Activated CD4-positive, alpha-beta T cell treated with anti-CD3 and anti-CD28 coated beads, Interleukin-10, Interleukin-2, amounts not matched to agents 100 ng/mL and 50 ng/mL, durations not matched to agents 16 hours and 8 hours (primary cell): ENCODE results near the gene COL4A6.

Source experiments
- DNase-seq: peaks from one replicate; pipeline ENCODE4 v3.0.0-alpha.2; 2020

The COL4A6 gene

DNA sequence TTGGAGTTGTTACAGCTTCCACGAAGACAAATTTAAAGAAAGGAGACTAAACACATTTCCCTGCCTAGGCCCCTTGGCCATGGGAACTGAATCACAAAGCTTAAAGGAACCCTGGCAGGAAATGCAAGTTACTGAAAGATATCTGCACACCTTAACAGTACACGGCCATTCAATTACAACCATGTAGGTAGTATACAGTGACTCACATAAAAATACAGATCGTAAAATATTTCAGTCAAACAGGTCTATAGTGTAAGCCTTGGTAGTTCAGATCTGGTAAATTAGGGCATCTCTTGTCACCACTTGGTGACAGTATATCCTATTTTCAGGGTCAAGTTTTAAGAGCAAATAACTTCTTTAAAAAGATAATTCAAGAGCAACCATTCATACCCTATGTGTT, 234.7 kb downstream of the COL4A6 start:
- DNase-seq = no peak

DNA sequence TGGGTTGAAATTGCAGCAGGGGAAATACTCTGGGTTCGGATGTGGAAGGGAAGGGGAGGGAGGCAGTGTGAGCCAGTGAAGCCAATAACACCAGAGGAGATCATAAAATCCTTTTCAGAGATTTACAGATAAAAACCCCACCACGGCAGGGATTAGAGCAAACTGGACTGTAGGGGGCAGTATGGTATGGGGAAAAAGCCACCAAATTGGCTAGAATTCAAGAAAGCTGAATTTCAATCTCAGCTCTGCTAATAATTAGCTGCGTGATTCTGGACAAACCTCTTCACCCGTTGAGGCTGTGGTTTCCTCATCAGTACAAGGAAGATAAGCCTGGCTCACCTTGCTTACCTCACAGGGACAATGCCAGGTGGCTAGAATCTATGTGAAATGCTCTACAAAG, 238.5 kb downstream of the COL4A6 start:
- peak; percentile 30 for DNase-seq

DNA sequence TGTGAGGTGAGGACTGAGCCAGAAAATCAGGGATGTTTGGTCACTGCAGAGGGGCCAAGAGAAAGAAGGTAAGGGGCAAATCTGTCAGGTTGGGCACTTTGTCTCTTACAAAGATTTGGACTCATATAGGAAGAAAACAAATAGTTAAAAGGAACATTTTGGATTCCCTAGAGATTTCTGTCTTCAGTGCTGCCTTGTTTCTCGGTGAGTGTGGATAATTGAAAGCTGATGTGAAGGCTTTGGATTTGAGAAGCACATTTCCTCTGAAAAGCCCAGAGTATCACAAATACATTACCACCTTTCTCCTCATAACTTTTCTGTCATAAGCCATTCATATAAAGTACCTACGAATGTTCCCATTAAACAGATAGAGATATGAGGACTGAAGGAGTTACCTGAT, 239.2 kb downstream of the COL4A6 start:
- DNase-seq = no peak

DNA sequence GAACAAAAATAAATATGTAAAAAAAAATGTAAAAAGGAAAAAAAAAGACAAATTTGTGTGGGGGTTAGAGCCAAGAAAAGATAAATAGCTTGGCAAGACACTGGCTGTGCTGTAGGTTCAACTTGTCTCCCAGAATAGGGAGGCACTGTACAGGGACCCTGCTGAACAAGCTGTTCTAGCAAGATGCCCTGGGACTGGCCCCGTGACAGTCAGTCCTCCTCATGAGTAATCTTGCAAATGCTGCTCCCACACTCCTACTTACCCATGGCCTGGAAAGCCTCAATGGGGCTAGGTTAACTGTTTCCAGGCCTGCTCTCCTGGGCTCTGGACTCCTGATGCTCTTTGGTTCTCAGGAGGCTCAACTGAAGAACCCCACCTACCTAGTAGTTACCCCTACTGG, 239.8 kb downstream of the COL4A6 start:
- no peak for DNase-seq

DNA sequence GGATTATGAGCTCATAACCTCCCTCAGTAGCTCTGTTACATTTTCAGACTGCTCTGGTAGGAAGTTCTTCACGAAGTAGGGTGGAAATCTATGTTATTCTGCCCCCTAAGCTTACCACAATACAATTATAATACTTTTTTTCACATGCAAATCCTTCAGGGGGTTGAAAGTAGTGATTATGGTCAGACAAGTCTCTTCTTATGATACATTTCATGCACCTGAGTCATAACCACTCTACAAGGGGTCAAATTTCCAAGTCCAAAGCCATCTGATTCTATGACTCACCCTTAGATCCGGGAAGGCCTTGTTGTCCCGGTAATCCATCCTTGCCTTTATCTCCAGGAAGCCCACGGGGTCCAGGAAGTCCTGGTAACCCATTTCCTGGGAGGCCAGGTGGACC, 251.4 kb downstream of the COL4A6 start:
- DNase-seq = no peak

DNA sequence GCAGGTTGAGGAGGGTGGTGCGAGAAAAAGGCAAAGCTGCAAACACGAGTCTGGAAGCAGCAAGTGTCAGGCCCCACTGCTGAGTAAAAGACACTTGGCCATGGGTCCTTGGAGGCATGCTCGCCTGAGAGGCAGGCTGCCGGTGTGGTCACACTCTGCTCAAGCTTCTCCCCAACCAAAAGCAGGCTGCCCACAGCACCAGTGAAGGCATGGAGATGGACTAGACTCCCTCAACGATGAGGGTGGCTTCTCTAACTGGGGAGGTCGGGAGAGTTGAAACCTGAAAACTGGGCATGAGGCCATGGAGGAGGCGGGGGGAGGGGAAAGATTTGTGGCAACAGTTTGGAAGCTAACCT, 260.1 kb downstream of the COL4A6 start:
- DNase-seq = no peak

DNA sequence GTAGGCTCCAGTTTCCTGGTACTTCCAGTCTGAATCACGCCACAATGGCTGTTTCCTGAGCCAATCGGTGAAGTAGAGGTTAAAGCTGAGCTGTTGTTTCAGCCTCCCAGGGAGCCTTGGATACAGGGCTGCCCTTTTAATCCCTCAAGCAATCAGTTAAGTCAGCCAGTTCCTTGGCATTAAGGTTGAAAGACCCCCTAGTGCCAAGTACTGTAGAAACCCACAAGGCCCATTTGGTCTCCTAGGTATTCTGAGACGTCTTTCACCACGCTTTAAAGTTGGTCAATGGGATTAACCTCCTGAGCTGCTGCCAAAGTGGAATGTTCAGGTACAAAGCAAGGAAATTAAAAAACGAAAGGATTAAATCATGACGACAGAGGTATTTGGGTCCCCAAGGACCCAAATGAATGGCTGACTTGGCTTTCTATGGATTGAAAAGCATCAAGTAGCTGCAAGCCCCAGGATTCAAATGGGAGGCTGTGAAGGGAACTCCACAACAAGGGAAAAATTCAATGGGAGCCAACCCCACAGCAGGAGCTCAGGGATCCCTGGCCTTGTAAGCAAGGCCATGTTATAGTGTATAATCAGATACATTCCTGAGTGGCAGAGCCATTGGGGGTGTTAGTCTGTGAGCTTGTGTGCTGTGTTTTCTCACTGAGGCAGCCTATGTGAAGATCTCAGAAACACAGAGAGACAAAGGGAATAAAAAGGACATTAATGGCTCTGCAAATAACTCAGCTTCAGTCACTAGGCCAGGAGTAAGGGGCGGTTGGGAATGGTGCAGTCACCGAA, 260.7 kb downstream of the COL4A6 start:
- DNase-seq = no peak

DNA sequence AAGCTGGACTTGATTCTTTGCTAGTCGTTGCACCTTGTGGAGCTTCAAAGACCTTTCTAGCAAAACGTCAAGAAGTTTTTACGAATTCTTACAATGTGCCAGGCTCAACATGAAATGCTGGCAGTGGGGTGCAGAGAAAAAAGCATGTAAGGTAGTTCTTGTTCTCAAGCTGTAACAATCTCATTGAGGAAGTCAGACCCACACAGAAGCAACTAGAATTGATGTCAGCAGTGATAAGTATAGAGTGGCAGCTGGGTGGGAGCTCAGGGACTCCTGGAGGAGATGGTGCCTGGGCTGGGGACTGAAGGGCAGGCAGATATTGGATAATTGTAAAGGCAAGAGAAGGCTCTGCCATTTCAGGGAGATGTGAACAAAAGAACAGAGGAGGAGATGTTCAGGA, 264.3 kb downstream of the COL4A6 start:
- no peak for DNase-seq

DNA sequence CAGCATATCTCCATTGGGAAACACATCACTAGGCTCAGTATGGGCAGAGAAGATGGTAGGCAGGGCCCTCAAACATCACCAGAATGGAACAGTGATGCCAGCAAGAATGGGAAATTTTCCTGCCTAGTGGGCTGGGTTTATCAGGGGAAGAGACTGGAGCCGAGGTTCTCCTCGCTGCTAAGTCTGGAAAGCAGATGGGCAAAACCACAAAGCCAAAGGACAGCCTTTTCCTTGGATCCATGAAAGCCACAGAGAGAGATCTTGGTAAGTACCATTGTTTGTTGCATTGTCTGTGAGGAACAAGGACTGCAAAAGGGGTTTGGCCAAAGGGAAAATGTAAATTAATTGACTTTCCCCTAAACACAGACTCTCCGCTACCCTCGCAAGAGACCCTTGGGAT, 266.6 kb downstream of the COL4A6 start:
- no peak for DNase-seq

DNA sequence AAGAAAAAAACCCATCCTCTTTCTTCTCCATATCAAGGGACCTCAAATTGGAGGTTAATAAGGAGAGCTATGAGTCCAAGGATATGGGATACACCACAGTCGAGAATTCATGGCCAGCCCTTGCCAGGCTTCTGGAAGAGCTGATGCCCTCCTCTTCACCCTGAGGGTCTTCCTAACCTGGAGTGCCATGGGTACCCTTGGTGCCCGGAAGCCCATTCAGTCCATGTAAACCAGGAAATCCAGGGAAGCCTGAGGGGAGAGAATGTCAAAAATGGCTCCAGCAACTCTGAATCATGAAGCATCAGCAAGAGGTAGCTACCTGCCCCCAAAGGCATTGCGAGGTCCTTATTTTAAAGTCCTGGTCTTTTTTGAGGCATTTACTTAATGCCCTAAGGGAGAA, 268.5 kb downstream of the COL4A6 start:
- DNase-seq = no peak

DNA sequence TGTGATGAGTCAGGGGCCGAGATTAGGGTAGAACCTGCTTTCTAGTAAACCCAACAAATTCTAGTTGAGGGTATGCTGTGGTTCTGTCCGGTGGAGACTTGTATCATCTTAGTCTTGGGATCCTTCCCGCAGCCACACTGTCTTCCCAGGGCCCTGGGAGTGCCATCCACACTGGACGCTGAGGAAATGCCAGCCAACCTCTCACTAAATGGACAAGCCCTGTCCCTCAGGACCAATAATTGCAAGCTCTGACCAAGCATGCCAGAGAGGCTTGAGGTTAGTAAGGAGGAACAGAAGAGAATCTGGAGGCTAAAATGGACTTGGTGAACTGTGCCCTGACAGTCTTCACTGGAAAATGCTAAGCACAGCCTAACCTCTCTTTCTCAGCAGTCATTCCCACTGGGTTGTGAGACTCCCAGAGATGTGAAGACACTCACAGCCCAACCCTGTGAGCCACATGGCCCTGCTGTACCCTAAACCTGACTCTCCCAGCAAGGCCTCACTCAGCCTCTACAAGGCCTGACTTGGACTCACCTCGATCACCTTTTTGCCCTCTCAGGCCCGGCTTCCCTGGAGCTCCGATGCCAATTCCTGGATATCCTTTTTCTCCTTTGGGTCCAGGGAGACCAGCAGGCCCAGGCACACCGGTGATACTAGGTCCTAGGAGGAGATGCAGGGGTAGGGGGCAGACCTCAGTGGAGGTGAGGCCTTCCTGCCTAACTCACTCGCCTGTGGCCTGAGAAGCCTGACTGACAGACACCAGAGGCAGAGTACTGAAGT, 269.1 kb downstream of the COL4A6 start:
- DNase-seq = no peak

DNA sequence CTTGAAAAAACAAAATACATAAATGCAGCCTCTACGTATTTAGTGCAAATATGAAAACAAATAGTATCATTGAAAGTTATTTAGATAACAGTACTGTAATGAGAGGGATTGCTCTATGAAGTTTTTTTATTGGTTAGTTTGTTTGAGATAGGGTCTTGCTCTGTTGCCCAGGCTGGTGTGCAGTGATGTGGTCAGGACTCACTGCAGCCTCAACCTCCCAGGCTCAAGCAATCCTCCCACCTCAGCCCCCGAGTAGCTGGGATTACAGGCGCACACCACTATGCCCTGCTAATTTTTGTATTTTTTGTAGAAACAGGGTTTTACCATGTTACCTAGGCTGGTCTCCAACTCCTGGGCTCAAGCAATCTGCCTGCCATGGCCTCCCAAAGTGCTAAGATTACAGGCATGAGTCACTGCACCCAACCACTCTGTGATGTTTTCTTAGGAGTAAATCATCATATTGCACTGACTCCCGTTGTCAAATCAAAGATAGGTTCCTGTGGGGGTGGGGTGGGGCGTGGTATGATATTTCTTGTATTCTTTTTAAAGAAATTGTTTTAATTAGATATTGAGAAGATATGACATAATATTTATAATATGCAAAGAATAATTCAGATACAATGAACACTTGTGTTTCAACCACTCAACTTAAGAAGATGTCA, 270.9 kb downstream of the COL4A6 start:
- DNase-seq = no peak

DNA sequence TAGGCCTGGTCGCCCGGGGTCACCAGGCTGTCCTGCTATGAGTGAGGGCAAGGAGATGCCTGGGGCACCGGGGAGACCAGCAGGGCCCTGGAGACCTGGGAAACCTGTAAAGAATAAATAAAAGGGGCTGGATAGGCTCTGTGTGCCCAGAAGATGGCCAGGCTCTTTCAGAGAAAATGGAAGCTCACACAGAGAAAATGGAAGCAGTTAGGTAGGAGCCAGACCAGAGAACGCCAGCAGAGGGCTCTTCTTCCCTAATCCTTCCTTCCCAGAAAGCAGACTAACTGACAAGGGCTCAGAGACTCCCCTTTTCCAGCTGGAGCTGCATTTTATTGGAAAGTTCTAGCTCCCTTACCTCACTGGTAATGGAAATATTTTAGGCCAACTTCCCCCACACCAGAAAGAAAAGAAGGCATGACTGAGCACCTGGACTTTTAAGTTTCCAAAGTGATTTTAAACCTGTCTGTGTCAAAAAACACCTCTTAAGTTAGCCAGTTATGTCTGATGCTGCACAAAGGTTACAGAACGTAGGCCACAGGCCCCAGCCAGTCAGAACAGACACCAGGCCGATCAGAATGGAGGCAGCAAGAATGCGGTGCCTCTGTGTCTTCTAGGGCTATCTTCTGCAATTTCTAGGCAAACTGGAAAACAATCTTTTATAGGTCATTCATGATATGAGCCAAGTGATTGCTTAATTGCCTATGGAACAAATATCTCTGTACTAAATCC, 272.7 kb downstream of the COL4A6 start:
- DNase-seq = no peak

DNA sequence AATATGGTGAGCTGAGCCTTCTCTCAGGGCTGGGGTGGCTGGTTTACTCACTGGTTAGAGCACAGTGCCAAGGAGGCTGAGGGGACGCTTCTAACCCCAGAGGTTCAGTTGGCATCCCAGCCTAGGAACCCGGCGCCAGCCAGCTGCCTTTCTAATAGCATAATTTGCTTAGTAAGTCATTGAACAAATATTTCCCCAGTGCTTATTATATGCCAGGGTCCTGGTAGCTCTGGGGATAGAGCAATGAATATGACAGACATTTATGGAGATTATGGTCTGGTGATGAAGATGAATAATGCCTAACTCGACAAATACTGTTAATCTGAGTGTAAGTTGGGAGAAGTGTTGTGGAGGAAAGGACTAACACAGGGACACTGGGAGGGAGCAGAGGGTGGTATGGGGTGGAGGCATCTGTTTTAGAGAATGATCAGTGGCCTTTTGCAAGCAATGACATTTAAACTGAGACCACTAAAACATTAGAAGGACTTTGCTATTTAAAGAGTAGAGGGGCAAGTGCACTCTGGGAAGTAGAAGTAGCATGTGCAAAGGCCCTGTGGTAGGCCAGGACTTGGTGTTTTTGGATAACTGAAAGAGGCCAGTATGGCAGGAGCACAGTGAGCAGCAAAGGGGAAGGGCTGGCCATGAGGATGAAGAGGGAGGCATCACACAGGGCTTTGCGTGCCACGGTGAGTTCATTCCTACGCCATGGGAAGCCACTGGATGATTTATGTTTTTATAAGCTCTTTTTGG, 274.7 kb downstream of the COL4A6 start:
- no peak for DNase-seq

DNA sequence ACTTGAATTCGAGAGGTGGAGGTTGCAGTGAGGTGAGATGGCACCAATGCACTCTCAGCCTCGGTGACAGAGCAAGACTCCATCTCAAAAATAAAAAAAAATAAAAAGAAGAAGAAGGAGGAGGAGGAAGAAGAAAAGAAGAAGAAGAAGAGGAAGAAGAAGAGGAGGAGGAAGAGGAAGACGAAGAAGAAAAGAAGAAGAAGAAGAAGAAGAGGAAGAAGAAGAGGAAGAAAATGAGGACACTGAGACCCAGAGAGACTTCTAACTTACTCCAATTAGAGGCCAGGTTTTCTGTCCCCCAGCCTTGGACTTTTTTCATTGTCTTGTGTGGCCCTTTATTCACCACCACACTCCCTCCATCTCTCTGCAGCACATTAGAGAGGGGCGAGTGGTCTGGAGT, 276.0 kb downstream of the COL4A6 start:
- DNase-seq = no peak

DNA sequence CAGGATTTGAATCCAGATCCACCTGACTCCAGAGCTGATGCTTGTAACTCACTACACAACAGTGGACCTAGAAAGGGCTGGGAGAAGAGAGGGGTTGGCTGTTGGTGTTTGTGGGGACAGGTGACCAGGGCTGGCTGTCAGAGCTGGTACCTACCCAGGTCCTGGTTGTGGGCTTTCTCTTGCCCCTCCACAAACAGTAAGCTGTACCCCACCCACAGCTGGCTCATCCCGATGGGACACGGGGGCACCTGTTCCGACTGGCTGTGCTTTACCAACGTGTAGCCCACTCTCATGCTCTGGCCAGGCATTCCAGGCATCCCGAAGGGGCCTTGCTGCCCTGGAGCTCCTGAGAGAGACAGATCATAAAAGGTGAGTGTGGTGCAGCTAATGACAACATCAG, 277.9 kb downstream of the COL4A6 start:
- DNase-seq = no peak

DNA sequence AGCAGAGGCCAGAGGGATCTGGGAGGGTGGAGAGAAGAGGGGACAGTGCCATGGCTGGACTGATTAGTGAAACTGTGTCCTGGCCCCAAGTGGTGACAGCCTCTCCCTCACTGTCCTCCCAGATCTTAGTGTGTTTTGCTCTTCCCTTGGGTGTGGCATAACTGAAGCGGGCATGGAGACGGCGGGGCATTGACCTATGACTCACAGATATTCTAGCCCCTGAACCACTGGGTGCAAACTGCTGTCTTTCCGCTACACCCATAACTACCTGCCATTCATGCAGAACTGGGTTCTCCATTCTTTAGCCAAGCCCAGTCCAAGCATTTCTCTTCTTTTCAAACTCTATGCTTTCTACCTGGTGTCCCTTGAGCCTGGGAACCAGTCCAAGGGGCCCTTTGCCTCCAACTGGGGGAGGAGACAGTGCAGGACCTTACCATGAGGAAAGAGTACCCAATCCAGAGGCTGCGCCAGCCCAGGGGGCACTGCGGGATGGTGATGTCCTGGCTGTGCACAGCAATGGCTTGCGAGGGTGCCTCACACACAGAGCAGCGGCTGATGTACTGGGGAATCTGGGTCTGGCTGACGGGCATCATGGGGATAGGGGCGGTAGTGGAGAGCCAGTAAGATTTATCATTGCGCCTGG, 279.1 kb downstream of the COL4A6 start:
- no peak for DNase-seq

DNA sequence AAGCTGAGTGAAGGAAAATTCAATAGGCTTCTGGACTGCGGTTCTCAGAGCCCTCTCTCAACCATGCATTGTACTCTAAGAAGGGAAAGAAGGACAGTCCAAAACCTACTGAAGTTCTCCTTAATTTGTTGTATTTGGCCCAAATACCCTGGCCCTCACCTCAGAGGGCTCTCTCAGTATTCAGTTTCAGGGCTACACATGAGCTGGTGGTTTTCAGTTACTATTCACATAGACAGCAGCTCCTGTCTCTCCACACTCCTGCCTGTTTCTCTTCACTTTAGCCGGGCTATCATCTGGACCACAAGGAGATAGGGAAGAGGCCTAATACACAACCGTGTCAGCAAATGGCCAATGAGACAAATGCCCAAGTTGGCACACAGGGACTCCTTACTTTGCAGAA, 280.6 kb downstream of the COL4A6 start:
- no peak for DNase-seq

DNA sequence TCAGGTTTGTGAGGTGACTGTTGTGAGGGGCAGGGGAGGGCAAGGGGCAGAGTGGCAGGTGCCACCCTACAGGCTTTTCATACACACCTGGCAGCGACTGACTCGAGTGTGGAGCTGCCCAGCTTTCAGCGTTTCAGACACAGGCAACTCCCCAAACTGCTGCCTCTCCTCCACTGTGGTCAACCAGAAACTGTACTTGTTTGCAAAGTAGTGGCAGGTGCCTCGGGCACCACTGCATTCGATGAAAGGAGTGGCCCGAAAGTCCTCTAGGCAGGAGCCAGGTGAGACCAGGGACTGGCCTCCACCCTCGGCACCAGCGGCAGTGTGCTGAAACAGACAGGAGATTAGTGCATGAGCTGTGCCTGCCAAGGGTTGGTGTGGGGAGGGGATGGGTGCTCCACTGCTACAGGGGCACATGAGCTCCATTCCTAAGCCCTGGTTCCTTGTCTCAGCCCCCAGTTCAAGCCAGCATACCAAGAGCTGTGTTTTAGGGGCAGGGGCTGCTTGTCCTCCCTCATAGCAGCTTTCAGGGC, 281.2 kb downstream of the COL4A6 start:
- DNase-seq = no peak

DNA sequence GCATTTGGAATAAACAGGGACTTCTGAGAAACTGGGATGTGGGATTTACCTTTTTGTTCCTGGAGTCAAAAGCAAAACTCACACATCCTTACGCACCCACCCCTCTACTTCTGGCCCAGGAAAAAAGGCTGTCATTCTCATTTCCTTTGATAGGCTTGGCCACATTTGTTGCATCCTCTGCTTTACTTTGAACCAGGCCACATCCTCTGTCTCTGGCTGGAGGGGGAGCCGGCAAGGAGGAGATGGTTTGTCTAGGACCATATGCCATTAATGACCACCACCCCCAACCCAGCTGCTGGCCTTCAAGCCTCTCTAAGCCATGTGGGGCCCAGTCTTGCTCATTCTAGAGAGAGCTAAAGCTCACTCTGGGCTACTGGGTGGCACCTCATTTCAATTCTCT, 282.1 kb downstream of the COL4A6 start:
- DNase-seq = no peak

DNA sequence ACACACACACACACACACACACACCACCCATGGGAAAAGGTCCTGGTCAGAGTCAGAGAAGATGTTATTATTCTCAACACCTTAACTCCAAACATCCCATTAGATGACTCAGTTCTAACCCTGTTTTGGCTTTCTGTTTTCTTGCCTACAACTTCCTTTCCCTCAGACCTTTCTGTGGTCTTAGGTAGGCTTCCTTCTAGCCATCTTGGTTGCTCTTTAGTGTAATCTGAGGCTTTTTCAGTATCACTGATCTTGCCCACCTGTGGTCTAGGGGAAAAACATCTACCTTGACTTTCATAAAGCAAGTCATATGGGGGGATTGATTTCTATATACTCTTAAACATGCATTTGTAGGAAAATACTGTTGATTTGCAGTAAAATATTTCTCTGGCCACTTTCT, 289.7 kb downstream of the COL4A6 start:
- DNase-seq = peak; percentile 64
